ENCODE measurements around the gene TUFM. TPM values are rescaled to one million over a fixed set of nuclear protein-coding genes. Genes with fewer than 3 reads are reported as not detected.

The TUFM gene
- total RNA-seq, 1 donor from 2014 or later, result 134 TPM

DNA sequence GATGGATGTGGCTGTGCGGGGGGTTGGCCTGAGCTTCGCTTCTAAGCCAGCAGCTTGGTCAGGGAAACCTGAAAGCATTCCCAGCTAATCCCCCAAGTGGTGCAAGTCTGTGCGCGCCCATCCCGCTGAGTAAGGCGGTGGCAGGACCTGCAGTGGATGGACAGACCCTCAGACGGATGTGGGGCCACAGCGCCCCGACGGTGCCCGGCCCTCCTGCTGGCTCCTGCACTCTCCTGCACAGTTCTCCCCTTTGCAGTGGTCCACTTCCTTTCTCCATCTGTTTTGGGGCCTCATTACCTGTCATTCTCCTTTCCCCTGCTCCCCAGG lies 34.4 kb upstream of the TUFM start:
- intact Hi-C loops (cut with DNase I), result no loop called here
- Histone ChIP-seq H3K9me3 (no peaks in the 10 kb centered on the region), H3K27ac (no peak overlapping the region), H3K27me3 (peaks cover 19% of the 10 kb centered on the region), H3K36me3 (no peaks in the 10 kb centered on the region), H3K4me3 (no peak overlapping the region), H3K4me1 (peaks cover 11% of the 10 kb centered on the region)
- TF ChIP-seq, protein P1, sequence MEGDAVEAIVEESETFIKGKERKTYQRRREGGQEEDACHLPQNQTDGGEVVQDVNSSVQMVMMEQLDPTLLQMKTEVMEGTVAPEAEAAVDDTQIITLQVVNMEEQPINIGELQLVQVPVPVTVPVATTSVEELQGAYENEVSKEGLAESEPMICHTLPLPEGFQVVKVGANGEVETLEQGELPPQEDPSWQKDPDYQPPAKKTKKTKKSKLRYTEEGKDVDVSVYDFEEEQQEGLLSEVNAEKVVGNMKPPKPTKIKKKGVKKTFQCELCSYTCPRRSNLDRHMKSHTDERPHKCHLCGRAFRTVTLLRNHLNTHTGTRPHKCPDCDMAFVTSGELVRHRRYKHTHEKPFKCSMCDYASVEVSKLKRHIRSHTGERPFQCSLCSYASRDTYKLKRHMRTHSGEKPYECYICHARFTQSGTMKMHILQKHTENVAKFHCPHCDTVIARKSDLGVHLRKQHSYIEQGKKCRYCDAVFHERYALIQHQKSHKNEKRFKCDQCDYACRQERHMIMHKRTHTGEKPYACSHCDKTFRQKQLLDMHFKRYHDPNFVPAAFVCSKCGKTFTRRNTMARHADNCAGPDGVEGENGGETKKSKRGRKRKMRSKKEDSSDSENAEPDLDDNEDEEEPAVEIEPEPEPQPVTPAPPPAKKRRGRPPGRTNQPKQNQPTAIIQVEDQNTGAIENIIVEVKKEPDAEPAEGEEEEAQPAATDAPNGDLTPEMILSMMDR (IDR thresholded peaks at IDR 0.05), result no peak
- ATAC-seq (no peak), DNase-seq (no peak)

DNA sequence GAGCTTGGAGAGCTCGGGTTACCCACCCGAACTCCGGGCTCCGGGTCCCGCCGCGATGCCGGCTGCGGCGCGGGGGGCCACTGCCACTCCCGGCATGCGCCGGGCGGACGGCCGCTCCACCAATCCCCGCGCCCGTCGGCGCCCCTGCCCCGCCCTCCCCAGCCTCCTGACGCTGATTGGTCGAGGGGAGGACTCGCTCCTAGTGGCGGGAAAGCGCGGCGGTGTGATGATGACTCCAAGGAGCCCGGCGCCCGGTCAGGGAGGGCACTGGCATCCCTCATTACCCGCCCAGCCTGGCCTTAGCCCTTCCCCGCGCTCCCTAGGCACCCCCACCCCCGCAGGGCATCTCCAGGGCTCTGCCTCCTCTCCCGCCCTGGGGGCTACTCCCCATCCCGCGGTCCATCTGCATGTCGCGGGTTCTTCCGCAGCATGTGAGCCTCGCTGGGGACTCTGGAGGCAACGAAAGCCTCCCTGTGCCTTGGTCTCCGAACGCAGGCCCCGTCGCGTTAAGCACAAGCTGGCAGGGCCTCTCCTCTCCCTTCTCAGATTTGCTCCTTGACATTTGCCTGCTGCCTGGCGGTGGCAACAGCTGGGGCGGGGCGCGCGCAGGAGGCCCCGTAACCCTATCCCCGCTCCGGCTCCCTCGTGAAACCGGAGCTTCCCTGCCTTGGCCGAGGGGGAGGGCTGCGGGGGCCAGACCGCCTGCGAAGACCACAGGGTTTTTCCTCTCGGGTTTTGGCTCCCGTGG lies 33.9 kb upstream of the TUFM start:
- H3K27ac ChIP-seq, result no peak overlapping the region
- intact Hi-C loops (cut with DNase I), result loop anchor here (10.0 kb wide), 1 partner anchor 45 kb away; the partner anchor contains the start of gene RABEP2

DNA sequence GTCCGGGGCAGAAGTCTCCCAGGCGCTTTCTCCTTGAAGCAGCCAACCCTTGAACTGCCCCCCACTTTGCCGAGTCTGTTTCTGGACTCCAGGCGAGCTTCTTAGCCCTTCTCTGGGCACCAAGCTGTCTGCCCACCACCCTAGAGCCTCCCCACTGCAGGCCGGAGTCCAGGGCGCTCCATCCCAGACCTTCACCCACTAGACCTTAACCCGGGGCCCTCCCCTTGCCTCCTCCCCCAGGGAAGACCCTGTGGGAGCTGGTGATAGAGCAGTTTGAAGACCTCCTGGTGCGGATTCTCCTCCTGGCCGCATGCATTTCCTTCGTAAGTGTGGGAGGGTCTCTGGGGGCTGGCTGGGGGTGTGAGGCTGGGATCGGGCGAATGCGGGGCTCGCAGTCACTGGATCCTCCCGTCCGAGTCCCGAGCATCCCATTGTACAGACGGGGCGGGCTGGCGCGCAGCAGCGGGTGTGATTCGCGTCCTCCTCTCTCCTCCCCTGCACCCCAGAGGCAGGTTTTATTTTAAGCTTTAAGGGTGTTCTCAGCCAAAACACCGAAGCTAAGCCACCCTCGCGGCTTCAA lies 33.2 kb upstream of the TUFM start:
- peaks cover 11% of the 10 kb centered on the region for H3K4me1 ChIP-seq
- TF ChIP-seq, protein P1 (IDR thresholded peaks at IDR 0.05), result no peak
- no peak overlapping the region for H3K27ac ChIP-seq
- peaks cover 19% of the 10 kb centered on the region for H3K27me3 ChIP-seq
- intact Hi-C loops (cut with DNase I), result loop anchor here (10.0 kb wide), 1 partner anchor 45 kb away; the partner anchor contains the start of gene RABEP2
- peak; percentile 39 for ATAC-seq
- H3K9me3 ChIP-seq, result no peaks in the 10 kb centered on the region
- DNase-seq, result no peak
- H3K36me3 ChIP-seq, result no peaks in the 10 kb centered on the region
- peak overlapping the region; percentile 79 for H3K4me3 ChIP-seq

More for the DNA sequence above, 33.9 kb upstream of the TUFM start:
- TF ChIP-seq, protein P1 (IDR thresholded peaks at IDR 0.05), result no peak
- peak; percentile 96 for ATAC-seq
- H3K4me1 ChIP-seq, result peaks cover 11% of the 10 kb centered on the region
- peak overlapping the region; percentile 79 for H3K4me3 ChIP-seq
- H3K27me3 ChIP-seq, result peaks cover 19% of the 10 kb centered on the region
- no peaks in the 10 kb centered on the region for H3K9me3 ChIP-seq
- peak; percentile 93 for DNase-seq
- no peaks in the 10 kb centered on the region for H3K36me3 ChIP-seq

DNA sequence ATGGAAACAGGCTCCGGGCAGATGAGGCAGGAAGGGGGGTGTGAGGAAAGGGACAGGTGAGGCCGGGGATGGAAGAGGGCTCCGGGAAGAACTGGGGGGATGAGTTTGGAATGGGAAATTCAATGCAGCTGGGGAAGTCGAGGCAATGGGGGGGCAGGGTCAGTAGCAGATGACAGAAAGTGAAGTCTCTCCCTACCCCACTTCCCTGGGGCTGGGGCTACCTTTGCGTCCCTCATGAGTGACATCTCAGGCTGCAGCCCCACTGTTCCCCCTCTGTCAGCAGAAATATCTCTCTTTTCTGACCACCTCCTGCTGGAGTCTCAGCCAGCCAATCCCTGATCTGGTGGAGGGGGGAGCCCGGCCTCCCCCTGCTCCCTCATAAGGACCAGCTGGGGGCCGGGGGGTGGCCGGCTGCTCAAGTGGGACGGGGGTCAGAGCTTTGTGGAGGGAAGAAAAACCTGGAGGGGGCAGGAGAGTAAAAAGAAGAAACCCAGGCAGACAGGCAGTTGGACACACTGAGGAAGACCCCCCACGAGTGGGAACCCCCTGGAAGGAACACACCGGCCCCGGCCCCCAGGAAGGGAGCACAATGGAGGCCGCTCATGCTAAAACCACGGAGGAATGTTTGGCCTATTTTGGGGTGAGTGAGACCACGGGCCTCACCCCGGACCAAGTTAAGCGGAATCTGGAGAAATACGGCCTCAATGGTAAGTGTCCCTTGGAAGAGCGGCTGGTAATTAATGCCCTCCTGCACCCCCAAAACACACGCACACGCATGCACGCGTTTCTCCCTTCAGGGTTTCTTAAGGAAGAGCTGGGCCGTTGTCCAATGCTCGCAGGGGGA lies 32.2 kb upstream of the TUFM start, which contains the start of gene ATP2A1:
Gene ATP2A1, plus strand, starts transcription at position 406 of the 844 bp plus-strand sequence. Its CDS starts 184 bp downstream, at position 590.
- Histone ChIP-seq H3K27ac (no peak within 1 kb of the TSS), H3K36me3 (no peaks in the 10 kb centered on the region), H3K4me3 (peak within 1 kb of the TSS; percentile 79), H3K27me3 (peaks cover 15% of the 10 kb centered on the region), H3K4me1 (peaks cover 11% of the 10 kb centered on the region), H3K9me3 (no peaks in the 10 kb centered on the region)
- intact Hi-C loops (cut with DNase I), result loop anchor here (10.0 kb wide), 1 partner anchor 46 kb away; the partner anchor contains the start of gene RABEP2
- no peak for ATAC-seq
- TF ChIP-seq, protein P1 (IDR thresholded peaks at IDR 0.05), result no peak
- DNase-seq, result no peak

DNA sequence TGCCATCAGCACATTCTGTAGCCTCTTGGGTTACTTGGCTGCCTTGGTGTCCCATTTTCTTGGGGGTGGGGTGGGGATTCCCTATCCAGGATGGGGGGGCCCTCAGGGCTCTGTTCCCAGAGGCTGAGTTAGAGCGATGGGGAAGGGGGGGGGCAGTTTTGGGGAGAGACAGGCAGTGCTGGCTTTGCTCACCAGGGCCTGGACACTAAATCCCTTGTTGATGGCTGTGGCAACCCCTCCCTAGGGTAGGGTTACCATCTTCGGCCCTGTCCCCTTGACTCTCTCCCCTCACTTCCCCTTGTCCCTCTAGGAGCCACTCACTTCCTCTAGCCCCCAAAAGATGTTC lies 31.5 kb upstream of the TUFM start:
- ATAC-seq, result no peak
- Histone ChIP-seq H3K27me3 (peaks cover 8% of the 10 kb centered on the region), H3K27ac (no peak overlapping the region), H3K36me3 (peaks cover under 1% of the 10 kb centered on the region), H3K4me1 (peaks cover 11% of the 10 kb centered on the region), H3K9me3 (no peaks in the 10 kb centered on the region), H3K4me3 (no peak overlapping the region)
- TF ChIP-seq, protein P1 (IDR thresholded peaks at IDR 0.05), result no peak
- intact Hi-C loops (cut with DNase I), result loop anchor here (10.0 kb wide), 1 partner anchor 47 kb away; the partner anchor contains the start of gene RABEP2
- no peak for DNase-seq

Measured in upper lobe of right lung (tissue), 1 donor.